ENCODE measurements around the gene NOP10.

The NOP10 gene

GRCh38 chr15:34348735-34349300 lies 5.9 kb upstream of the NOP10 start:
- no peak for TF ChIP-seq CTCF (IDR thresholded peaks at IDR 0.05)

GRCh38 chr15:34347951-34348638 lies 5.2 kb upstream of the NOP10 start:
- TF ChIP-seq CTCF (IDR thresholded peaks at IDR 0.05) = no peak

- TF ChIP-seq CTCF (IDR thresholded peaks at IDR 0.05) = no peak
Observed at GRCh38 chr15:34341381-34342212, 1.3 kb downstream of the NOP10 start.

GRCh38 chr15:34339946-34340345 lies 3.0 kb downstream of the NOP10 start:
- no peak for TF ChIP-seq CTCF (IDR thresholded peaks at IDR 0.05)

GRCh38 chr15:34338347-34338746 lies 4.6 kb downstream of the NOP10 start:
- no peak for TF ChIP-seq CTCF (IDR thresholded peaks at IDR 0.05)

GRCh38 chr15:34337557-34338306 lies 5.2 kb downstream of the NOP10 start, which contains the start of gene SLC12A6:
TSS of gene SLC12A6 (minus strand) at chr15:34337781. CDS start at chr15:34336680, 1,101 bp downstream.
- no peak for TF ChIP-seq CTCF (IDR thresholded peaks at IDR 0.05)

GRCh38 chr15:34336991-34337556 lies 5.9 kb downstream of the NOP10 start:
- TF ChIP-seq CTCF (IDR thresholded peaks at IDR 0.05) = no peak

Data from LNCAP (cell line).